ENCODE data around the gene ABI3.
"Not testable (repeated sequence)": the region's sequence is repeated elsewhere in the genome, so short reads cannot be mapped to it uniquely, and the experiment has no call there.

ABI3 gene

GRCh38 chr17:49258394-49258793 is 47.9 kb downstream of the ABI3 start:
- DNase-seq: no peak

- no peak for DNase-seq
Observed at GRCh38 chr17:49259663-49260010, 49.1 kb downstream of the ABI3 start.

- DNase-seq: peak; percentile 28
Observed at GRCh38 chr17:49260011-49260816, 49.7 kb downstream of the ABI3 start.

- no peak for DNase-seq
Observed at GRCh38 chr17:49260817-49261291, 50.3 kb downstream of the ABI3 start.

- not testable (repeated sequence) for DNase-seq
Observed at GRCh38 chr17:49261540-49261939, 51.0 kb downstream of the ABI3 start.

GRCh38 chr17:49266233-49266632 is 55.7 kb downstream of the ABI3 start:
- DNase-seq: no peak

- DNase-seq: no peak
Observed at GRCh38 chr17:49267912-49268311, 57.4 kb downstream of the ABI3 start.

GRCh38 chr17:49269356-49269755 is 58.8 kb downstream of the ABI3 start:
- no peak for DNase-seq

All from activated effector memory CD4-positive, alpha-beta T cell treated with Interleukin-2 at 50 U/mL for 16 hours (primary cell).